Caki2 (cell line): ENCODE measurements around the gene CSRP1. TPM values are rescaled to one million over a fixed set of nuclear protein-coding genes. Genes with fewer than 3 reads are reported as not detected.
"Not testable (repeated sequence)": the region's sequence is repeated elsewhere in the genome, so short reads cannot be mapped to it uniquely, and the experiment has no call there.

Source experiments
- DNase-seq: peaks from one replicate; pipeline ENCODE4 v3.0.0-alpha.2; 2015; ENCODE audit warnings: low read depth
- in situ Hi-C: cut with HindIII; loops from 2 replicates; pipeline ENCODE4 v1.10.0; 2016; ENCODE audit warnings: low sequenced_read_pairs, low pct_unique_long_range_greater_than_20kb, mixed read lengths
- total RNA-seq: library from RNA; depleted of rRNA; stranded (reverse); fragments of >200 nt; shearing (Covaris generic); gene quantifications from 2 replicates; pipeline ENCODE4 v1.2.3, GENCODE V29; 2014; ENCODE audit warnings: low replicate concordance

The CSRP1 gene
- total RNA-seq, 1 experiment from 2014 or later: 235 TPM

DNA sequence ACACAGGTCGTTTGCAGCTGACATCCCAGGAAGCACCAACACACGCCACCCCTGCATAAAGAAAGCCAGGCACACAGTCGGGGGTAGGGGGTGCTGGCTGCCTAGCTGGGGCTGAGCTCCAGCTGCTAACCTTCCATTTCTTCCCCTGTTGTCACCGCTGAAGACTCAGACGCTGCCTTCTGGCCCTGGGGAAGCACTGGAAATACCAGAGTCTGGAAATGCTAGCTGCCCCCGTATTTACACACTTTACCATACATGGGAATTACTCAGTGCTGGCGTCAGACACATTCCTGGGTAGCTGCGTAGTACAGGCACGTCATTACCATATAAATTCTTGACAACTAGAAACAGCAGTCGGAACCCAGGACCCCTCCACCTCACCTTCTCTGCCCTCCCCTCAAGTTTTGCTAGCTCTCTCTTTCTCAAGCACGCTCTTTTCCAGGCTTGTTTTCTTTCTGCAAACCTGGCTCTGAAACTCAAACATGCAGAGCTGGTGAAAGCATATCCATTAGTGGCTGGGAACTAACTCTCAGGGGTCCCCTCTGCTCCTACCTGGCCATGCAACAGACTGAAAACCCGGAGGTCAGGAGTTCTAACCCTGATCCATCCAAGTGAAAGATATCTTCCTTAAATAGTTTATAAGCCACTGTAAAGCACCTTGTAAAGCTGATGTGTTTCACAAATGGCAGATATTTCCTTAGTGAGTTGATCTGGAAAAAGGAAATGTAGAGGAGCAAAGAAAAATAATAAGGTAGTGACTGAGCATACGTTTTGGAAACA, 3.3 kb downstream of the CSRP1 start:
- no peak for DNase-seq
- in situ Hi-C loops: no loop called here

DNA sequence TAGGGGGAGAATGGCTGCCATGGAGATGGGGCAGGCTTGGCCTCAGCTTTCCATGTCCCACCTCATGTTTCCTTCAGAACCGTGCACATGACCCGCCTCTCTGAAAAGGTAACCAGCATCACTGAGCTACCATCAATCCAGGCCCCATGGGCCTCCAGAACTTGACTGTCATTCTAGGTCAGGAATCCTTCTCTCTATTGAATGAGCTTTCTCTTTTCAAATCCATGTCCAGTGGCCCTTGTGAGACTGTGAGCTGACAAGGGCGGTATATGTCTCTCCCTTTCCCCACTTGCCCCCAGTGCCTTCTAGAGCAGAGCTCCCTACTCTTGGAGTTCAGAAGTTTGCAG, 4.4 kb downstream of the CSRP1 start:
- in situ Hi-C loops: no loop called here
- no peak for DNase-seq

DNA sequence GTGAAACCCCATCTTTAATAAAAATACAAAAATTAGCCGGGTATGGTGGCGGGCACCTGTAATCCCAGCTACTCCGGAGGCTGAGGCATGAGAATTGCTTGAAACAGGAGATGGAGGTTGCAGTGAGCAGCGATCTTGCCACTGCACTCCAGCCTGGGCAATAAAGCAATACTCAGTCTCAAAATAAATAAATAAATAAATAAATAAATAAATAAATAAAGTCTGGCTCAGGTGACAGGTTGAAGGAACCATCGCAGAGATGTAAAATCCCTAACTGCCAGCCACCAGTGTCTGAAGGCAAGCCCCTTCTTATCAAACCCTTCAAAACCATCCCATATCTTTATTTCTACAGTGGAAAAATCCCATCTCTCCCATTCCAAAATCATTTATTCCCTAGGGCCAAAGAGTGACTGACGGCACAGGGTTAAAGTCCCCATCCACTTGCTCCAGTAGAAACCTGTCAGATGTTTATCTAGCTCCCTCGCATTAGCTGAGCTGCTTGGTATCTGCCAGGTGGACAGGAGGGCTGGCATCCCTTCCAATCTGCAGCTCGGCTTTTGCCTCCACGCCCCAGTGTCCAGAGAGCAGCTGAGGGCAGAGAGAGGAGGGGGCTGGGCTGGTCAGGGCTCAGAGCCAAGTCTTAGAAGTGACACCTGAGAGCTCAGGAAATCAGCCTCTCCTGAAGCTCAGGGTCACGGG, 5.0 kb downstream of the CSRP1 start:
- no peak for DNase-seq
- in situ Hi-C loops: no loop called here

DNA sequence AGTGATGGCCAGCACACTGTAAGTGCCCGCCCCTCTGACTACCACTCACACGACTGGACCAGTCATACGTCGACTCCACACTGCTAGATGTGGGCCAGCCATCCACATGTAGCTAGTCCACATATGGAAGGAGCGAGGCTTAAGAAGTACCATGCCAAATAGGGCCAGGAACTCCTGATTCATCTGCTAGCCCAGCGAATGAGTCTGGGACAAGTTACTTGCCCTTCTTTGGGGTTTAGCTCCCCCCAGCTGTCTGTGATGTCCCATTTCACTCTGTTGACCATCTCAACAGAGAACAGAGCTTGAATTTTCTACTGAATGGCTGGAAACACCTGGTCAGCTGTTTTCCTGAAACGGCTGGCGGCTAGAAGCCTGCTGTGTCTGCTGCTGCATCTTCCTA, 5.8 kb downstream of the CSRP1 start:
- no peak for DNase-seq
- in situ Hi-C loops: no loop called here

DNA sequence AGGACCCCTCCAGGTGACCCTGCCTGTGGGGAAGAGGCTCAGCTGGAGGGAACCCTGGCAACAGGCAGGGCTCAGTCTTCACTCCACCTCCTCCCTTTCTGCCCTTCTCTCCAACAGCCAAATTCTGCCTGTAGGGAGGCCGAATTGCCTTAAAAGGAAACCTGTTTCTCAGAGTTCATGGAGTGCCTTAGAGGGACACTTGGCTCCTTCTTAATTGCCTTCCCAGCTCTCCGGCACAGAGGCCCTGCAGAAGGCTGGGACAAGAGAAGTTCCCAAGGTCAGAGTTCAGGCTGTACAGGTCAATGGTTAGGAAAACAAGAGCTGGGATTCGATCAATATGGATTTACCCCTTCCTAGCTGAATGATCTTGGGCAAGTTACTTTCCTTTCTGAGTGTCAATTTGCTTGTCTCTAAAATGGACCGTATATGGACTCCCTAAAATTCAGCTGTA, 6.2 kb downstream of the CSRP1 start:
- DNase-seq: no peak
- in situ Hi-C loops: no loop called here

DNA sequence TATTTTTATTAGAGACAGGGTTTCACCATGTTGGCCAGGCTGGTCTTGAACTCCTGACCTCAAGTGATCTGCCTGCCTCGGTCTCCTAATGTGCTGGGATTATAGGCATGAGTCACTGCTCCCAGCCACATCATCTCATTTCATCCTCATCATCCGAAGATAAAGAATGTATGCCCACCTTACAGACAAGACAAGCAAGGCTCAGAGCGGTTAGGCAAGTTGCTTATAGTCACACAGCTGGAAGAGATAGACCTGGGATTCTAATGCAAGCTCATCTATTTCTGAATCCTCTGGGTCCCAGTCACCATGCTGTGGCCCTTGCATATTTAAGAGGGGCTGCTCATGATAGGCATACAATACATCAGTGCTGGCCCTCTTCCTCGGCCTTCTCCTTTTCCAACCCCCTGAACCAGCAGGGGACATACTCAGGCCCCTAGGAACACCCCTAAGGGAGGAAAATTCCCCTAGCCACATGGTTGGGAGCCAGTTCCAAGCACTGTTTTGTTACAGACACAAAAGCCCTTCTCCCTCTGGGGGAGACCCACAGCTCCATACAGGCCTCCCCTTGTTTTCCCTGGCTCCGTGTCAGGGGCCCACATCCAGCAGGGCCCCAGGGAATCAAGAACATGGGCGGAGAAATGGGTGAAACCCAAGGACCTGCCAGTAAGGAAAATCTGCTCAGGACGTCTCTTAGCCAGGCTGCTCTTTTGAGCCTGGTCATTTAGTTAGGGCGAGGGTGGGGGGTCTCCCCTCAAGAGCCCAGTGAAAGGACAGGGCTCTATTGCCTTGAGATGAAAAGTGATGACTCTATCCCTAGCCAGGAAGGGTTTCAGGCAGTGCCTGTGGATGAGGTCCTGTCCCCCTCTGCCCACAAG, 6.9 kb downstream of the CSRP1 start:
- no peak for DNase-seq
- in situ Hi-C loops: no loop called here

DNA sequence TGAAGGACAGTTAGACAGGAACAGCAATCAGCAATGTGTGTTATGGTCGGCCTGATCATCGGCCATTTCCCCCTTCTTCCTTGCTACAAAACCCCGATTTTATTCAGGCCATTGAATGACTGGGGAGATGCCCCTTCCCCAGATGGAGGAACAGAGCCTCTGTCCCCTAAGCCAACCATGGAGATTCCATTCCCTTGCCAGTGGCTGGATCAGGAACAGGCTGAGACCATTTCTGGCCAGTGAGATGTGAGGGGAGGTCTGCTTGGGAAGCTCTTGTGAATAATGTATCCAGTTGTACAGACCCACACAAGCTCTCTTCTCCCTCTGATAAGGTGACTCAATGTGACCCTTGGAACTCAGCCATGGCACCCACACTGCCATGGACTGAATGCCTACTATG, 7.7 kb downstream of the CSRP1 start:
- DNase-seq: no peak
- in situ Hi-C loops: no loop called here

DNA sequence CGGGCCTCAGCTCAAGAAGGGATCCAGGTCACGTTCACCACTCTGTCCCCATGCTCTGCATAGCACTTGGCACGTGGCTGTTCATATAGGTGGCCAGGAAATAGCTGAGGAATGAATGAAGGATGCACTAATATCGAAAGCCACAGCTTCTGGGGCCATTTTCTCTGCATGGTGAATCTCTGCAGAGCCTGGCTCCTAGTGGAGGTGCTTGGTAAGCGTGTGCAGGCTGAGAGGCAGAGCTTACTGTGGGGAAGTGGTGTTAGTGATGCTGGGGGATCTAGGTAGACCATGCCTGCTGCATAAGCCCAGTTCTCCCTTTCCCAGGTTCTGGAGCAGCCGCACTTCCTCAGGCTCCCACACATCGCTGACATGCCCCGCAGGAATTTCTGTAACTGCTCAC, 8.3 kb downstream of the CSRP1 start:
- in situ Hi-C loops: no loop called here

DNA sequence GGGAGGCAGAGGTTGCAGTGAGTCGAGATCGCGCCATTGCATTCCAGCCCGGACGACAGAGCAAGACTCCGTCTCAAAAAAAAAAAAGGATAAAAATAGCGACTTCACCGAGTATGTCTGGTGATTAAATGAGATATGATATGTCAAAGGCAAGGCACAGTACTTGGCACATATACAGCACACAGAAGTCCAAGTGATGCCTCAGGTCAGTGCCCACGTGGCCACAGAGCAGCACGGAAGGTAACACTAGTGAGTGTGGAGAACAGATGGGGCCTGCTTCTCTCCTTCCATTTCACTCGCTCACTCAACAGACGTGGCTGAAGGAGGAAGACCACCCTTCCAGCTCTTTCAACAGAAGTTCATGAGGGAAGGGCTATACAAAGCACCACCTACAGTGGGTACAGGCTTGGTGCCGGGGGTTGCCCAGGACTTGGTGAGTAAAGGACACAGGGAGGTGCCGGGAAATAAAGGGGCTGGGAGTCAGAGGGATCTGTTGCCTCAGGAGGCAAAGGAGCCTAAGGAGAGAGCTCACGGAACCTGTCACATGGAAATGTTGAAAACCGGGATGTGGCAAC, 8.9 kb downstream of the CSRP1 start:
- no peak for DNase-seq
- in situ Hi-C loops: no loop called here

More for the DNA sequence above, 8.3 kb downstream of the CSRP1 start:
- DNase-seq: no peak

DNA sequence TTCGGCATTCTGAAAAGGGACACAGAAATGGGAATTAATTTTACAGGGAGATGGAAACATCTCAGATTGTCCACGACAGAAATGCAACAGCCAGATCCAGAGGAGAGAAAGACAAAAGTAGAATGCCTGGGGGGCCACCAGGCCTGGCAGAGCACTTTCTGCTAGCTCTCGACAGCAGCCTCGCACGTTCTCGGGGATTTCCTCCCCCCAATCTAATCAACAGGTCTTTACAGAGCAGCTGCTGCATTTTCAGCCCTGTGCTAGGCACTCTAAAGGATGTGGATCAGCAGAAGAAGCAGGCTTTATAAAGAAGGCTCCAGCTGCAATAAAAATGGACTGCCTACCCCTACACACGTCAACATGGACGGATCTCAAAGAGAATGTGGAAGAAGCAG, 10.6 kb downstream of the CSRP1 start:
- in situ Hi-C loops: no loop called here
- no peak for DNase-seq

DNA sequence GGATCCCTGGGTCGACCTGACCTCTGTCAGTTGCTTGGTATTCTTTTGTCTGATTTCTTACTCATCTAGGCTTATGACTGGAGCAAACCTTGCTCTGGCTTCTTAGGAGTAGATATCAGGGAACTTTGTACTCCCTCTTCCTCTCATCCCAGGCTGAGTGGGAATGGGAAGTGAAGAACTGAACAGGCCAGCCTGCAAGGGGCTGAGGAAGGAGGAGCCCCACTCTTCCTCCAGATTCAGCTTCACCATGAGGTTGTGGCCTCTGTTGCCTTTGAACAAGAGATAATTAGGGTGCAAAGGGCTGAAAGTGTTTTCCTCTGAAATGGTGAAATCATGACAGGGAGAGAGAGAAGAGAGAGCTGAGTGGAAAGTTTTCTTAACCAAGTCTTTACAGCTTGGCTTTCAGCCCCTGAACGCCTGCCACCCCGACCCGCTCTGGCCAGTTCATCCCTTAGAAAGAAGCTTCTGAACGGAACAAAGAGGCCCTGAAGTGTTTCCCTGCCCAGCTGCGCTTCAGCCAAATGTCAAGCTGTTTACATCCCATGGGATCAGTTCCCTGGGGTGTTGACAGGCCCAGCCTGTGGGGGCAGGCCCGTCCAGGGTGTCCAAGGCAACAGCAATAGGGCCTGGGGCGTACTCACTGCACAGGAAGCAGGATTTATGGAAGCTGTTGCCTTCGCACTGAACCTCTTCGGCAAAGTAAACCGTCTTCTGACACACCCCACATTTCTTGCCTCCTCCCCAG, 11.2 kb downstream of the CSRP1 start:
- no peak for DNase-seq
- in situ Hi-C loops: no loop called here

DNA sequence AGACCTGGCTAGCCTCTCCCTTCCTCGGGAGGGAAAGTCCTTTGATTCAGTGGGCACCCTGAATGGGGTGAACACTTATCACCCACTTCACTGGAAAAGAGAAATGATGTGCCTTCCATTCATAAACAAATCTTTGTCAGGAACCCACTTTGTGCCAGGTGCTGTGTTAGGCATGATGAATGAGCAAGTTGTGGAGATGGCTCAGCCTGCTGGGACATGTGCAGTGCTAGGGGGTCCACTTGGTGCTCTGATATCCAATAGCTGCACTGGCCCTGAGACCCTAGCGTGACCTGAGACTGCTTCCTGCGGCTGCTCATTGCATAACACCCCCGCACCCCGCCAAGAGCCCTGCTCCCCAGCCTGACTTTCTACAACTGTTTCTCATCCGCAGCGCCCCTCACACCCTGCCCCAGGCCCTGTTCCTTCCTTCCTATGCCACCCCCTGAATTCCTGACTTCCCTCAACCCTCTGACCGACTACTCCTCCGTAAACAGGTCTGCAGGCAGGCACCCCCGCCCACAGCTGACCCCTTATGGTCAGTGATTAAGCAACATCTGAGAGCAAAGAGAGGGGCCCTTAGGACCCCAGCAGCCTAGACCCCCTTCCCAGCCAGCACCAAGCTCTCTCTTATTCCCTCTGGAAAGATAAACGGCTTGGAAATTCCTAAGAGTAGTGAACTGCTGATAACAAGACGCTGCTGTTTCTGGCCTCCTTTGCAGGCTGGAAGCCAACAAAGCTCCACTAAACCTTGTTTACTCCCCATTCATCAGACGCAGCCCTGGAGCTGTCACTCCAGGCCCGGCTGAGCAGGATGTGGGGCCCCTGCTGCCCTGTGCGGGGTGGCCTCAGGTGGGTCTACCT, 12.9 kb downstream of the CSRP1 start:
- no peak for DNase-seq
- in situ Hi-C loops: no loop called here

DNA sequence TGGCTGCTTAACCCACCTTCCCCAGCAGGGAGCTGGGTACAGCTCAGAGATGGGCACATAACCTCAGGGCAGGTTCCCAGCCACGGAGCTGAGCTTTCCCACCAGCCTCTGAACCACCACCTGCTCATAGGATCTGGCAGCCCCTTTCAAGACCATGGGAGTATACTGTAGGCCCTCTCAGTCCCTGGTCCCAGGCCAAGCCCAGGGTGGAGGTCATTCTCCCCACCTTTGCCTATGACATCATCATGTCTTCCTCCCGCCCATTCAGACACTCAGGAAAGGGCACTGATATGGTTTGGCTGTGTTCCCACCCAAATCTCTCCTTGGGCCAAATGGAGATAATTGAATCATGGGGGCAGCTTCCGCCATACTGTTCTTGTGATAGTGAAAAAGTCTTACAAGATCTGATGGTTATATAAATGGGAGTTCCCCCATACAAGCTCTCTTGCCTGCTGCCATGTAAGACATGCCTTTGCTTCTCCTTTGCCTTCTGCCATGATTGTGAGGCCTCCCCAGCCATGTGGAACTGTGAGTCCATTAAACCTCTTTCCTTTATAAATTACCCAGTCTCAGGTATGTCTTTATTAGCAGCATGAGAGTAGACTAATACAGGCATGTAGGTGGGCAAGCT, 13.8 kb downstream of the CSRP1 start:
- DNase-seq, in situ Hi-C loops: not testable (repeated sequence)

DNA sequence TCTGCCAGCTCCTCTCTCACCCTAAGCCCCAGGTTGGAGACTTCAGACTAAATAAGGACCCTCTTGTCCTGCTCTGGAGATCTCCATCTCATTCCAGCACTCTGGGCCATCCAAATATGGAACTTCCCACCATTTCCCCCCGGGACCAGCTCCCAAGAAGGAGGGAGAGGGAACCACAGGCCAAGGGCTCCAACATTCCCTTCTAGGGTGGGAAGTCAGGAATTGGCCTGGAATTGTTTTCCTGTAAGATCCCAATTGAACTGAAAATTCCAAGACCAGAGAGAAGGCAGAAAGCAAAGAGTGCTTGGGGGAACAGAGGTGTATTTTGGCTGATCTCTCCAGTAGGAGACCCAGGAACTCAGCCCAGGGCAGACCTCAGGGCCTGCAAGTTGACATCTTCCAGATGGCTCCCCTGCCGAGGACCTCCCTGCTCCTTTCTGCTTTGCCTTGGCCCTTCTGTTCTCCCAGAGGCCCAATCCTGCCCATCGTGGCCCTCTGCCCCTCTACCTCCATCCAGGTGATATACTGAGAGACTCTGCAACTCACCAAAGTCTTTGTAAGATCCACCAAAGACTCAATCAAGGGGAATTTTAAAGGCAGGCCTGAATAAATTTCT, 14.9 kb downstream of the CSRP1 start:
- no peak for DNase-seq
- in situ Hi-C loops: no loop called here

DNA sequence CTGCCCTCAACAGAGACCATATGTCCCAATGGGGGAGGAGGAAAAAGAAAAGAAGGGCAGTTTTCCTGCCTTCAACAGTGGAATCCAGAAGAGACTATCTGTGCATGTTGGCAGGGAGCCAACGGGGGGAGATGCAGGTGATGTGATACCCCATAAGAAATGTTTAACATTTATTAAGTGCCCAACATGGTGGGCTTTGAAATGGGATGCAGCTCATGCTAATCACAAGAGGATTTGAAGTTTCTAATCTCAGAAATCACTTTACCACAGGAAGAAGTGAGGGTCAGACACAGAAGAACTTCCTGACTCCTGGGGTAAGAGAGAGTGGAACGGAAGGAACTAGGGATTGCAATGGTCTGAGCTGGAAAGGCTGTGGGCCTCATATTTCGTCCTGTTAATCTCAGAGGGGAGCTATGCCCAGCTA, 16.2 kb downstream of the CSRP1 start:
- in situ Hi-C loops: no loop called here
- no peak for DNase-seq

DNA sequence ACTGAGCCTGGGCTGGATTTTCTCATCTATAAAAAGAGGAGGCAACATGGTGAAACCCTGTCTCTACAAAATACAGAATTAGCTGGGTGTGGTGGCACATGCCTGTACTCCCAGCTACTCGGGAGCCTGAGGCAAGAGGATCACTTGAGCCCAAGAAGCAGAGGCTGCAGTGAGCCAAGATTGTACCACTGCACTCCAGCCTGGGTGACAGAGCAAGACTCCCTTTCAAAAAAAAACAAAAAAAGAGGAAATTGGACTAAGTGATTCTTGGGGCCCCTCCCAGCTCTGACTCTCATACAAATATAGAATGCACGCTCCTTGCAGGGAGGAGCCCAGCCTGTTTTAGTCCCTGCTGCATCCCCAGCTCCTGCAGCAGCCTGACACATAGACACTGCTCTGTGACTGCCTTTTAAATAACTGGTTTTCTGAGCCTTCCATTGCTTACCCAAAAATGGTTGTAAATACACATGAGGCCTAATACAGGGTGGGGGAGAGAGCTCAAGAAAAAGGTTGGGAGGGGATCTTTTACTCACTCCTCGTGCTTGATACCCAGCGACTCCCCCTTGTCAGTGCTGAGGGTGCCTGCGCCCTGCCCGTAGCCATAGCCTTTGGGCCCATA, 17.2 kb downstream of the CSRP1 start:
- in situ Hi-C loops: no loop called here
- DNase-seq: no peak
